IMR-90 (cell line): ENCODE data around the gene CDC5L. TPM values are rescaled to one million over a fixed set of nuclear protein-coding genes. Genes with fewer than 3 reads are reported as not detected.

ENCODE experiments used
- ATAC-seq: fragments of 200-7000 bp; cut with Tn5 transposase; 2 replicates; pipeline ENCODE4 v1.9.1; 2020; ENCODE audit warnings: low read depth, mild to moderate bottlenecking, moderate library complexity
- BruUV-seq: library from RNA; stranded (reverse); fragments of 400-500 nt; replicated peaks from 2 replicates; lab custom pipeline; 2021; lab: Mats Ljungman, UMichigan
- CTCF ChIA-PET: fragments of 300-600 bp; formaldehyde crosslinking; extraction: SDS; loops from one replicate; lab custom pipeline; 2021; ENCODE audit warnings: antibody characterized with exemption; lab: Yijun Ruan, JAX
- POLR2A ChIA-PET: fragments of 300-600 bp; sonication (Branson Sonifier 250); formaldehyde crosslinking; loops from one replicate; lab custom pipeline; 2022; ENCODE audit warnings: antibody characterized with exemption; ENCODE audit not compliant: unreplicated experiment; lab: Charles Lee
- DNase-seq: peaks from one replicate; pipeline ENCODE4 v3.0.0; 2013
- H2AFZ ChIP-seq: replicated peaks from 2 replicates; pipeline ENCODE3; 2013; ENCODE audit warnings: low read length, mild to moderate bottlenecking; ENCODE audit not compliant: poor library complexity
- H2AK5ac ChIP-seq: 2 replicates; pipeline ENCODE4 v1.6.1; 2013; ENCODE audit warnings: low read depth, low read length, inconsistent platforms
- H2AK9ac ChIP-seq: replicated peaks from 2 replicates; pipeline ENCODE3; 2013; ENCODE audit warnings: mild to moderate bottlenecking, low read depth, low read length, moderate library complexity; ENCODE audit not compliant: poor library complexity
- H2BK120ac ChIP-seq: 2 replicates; pipeline ENCODE4 v1.6.1; 2013; ENCODE audit warnings: low read depth, low read length, inconsistent platforms
- H2BK15ac ChIP-seq: 3 replicates; pipeline ENCODE4 v1.6.1; 2013; ENCODE audit warnings: low read depth, low read length, inconsistent platforms
- H2BK20ac ChIP-seq: 2 replicates; pipeline ENCODE4 v1.6.1; 2013; ENCODE audit warnings: low read depth, mild to moderate bottlenecking, inconsistent platforms, low read length, moderate library complexity
- H2BK5ac ChIP-seq: 2 replicates; pipeline ENCODE4 v1.6.1; 2013; ENCODE audit warnings: mild to moderate bottlenecking, low read depth, low read length, inconsistent platforms; ENCODE audit not compliant: poor library complexity, severe bottlenecking
- H3K14ac ChIP-seq: replicated peaks from 2 replicates; pipeline ENCODE4 v1.6.1; 2013; ENCODE audit warnings: low read depth, low read length, inconsistent platforms
- H3K18ac ChIP-seq: 2 replicates; pipeline ENCODE4 v1.6.1; 2013; ENCODE audit warnings: low read depth, low read length, control low read depth
- H3K23ac ChIP-seq: 2 replicates; pipeline ENCODE4 v1.6.1; 2013; ENCODE audit warnings: low read depth, low read length, inconsistent platforms
- H3K27ac ChIP-seq: 2 replicates; pipeline ENCODE4 v1.5.1; 2013; ENCODE audit warnings: mild to moderate bottlenecking, control low read depth, low read length; ENCODE audit not compliant: insufficient read depth
- H3K27me3 ChIP-seq: 2 replicates; pipeline ENCODE4 v1.6.1; 2013; ENCODE audit warnings: low read length; ENCODE audit not compliant: control insufficient read depth, insufficient read depth
- H3K36me3 ChIP-seq: 2 replicates; pipeline ENCODE4 v1.6.1; 2013; ENCODE audit warnings: low read length, mixed read lengths; ENCODE audit not compliant: control insufficient read depth, insufficient read depth
- H3K4ac ChIP-seq: 2 replicates; pipeline ENCODE4 v1.6.1; 2013; ENCODE audit warnings: low read depth, low read length, inconsistent platforms
- H3K4me1 ChIP-seq: 2 replicates; pipeline ENCODE4 v1.6.1; 2013; ENCODE audit warnings: low read length, mixed read lengths; ENCODE audit not compliant: control insufficient read depth, insufficient read depth
- H3K4me2 ChIP-seq: 2 replicates; pipeline ENCODE4 v1.6.1; 2013; ENCODE audit warnings: low read depth, mild to moderate bottlenecking, control low read depth, low read length, moderate library complexity
- H3K4me3 ChIP-seq: 2 replicates; pipeline ENCODE4 v1.5.1; 2013; ENCODE audit warnings: low read depth, mild to moderate bottlenecking, control low read depth, low read length, moderate library complexity; ENCODE audit not compliant: insufficient read depth
- H3K56ac ChIP-seq: 2 replicates; pipeline ENCODE4 v1.6.1; 2013; ENCODE audit warnings: low read length, inconsistent platforms; ENCODE audit not compliant: insufficient read depth; ENCODE audit errors: extremely low read depth
- H3K79me1 ChIP-seq, 2 experiments: 2 replicates each; pipeline ENCODE4 v1.6.1; 2013; ENCODE audit warnings: low read length in 2 of 2, inconsistent platforms in 1 of 2, low read depth in 1 of 2
- H3K9ac ChIP-seq: 2 replicates; pipeline ENCODE4 v1.6.1; 2013; ENCODE audit warnings: low read depth, low read length, control low read depth
- H3K9me1 ChIP-seq: 2 replicates; pipeline ENCODE4 v1.6.1; 2013; ENCODE audit warnings: low read length, inconsistent platforms; ENCODE audit not compliant: insufficient read depth
- H3K9me3 ChIP-seq: 2 replicates; pipeline ENCODE4 v1.6.1; 2013; ENCODE audit warnings: low read length; ENCODE audit not compliant: control insufficient read depth, insufficient read depth
- H4K20me1 ChIP-seq: 2 replicates; pipeline ENCODE4 v1.6.1; 2013; ENCODE audit warnings: low read length, inconsistent platforms; ENCODE audit not compliant: insufficient read depth
- H4K5ac ChIP-seq: 2 replicates; pipeline ENCODE4 v1.6.1; 2013; ENCODE audit warnings: mild to moderate bottlenecking, low read depth, low read length, control low read depth
- H4K8ac ChIP-seq, 2 experiments: 2 replicates each; pipeline ENCODE4 v1.6.1; 2013; ENCODE audit warnings: low read depth in 2 of 2, low read length in 2 of 2, control low read depth in 1 of 2, inconsistent platforms in 1 of 2
- H4K91ac ChIP-seq: 2 replicates; pipeline ENCODE4 v1.6.1; 2013; ENCODE audit warnings: low read depth, low read length, inconsistent platforms; ENCODE audit not compliant: insufficient read depth
- BHLHE40 ChIP-seq: fragments of 150-350 bp; IDR thresholded peaks from 2 replicates; pipeline ENCODE4 v1.6.1; 2016; ENCODE audit warnings: mild to moderate bottlenecking, low read depth, low read length
- CEBPB ChIP-seq: IDR thresholded peaks from 2 replicates; pipeline ENCODE4 v1.6.1; 2012; ENCODE audit warnings: low read depth, low read length, improper control_type of control experiment
- CHD1 ChIP-seq: IDR thresholded peaks from 2 replicates; pipeline ENCODE4 v1.6.1; 2012; ENCODE audit warnings: low read depth, low read length, improper control_type of control experiment
- FOS ChIP-seq: fragments of 150-350 bp; IDR thresholded peaks from 2 replicates; pipeline ENCODE4 v1.6.1; 2016; ENCODE audit warnings: low read depth, low read length
- MAFK ChIP-seq: IDR thresholded peaks from 2 replicates; pipeline ENCODE4 v1.6.1; 2012; ENCODE audit warnings: low read depth, low read length, improper control_type of control experiment
- MAZ ChIP-seq: IDR thresholded peaks from 2 replicates; pipeline ENCODE4 v1.6.1; 2012; ENCODE audit warnings: low read depth, mild to moderate bottlenecking, low read length, improper control_type of control experiment, moderate library complexity, borderline replicate concordance
- MXI1 ChIP-seq: IDR thresholded peaks from 2 replicates; pipeline ENCODE4 v1.6.1; 2012; ENCODE audit warnings: low read depth, mild to moderate bottlenecking, low read length, moderate library complexity, borderline replicate concordance
- NFE2L2 ChIP-seq: fragments of 150-350 bp; IDR thresholded peaks from 2 replicates; pipeline ENCODE4 v1.6.1; 2016; ENCODE audit warnings: low read depth, mild to moderate bottlenecking, low read length
- POLR2A ChIP-seq: IDR thresholded peaks from 2 replicates; pipeline ENCODE4 v1.6.1; 2012; ENCODE audit warnings: mild to moderate bottlenecking, low read depth, low read length
- RAD21 ChIP-seq: IDR thresholded peaks from 2 replicates; pipeline ENCODE4 v1.6.1; 2012; ENCODE audit warnings: low read length, improper control_type of control experiment
- RCOR1 ChIP-seq: IDR thresholded peaks from 2 replicates; pipeline ENCODE4 v1.6.1; 2012; ENCODE audit warnings: mild to moderate bottlenecking, low read length, improper control_type of control experiment; ENCODE audit not compliant: insufficient replicate concordance
- RFX5 ChIP-seq: IDR thresholded peaks from 2 replicates; pipeline ENCODE4 v1.8.0; 2012; ENCODE audit warnings: low read depth, mild to moderate bottlenecking, low read length, moderate library complexity
- SMC3 ChIP-seq: fragments of 150-350 bp; IDR thresholded peaks from 2 replicates; pipeline ENCODE4 v1.6.1; 2016; ENCODE audit warnings: low read depth, mild to moderate bottlenecking, antibody characterized with exemption, low read length, moderate library complexity
- WGBS, 2 experiments: methylation state at CpG; one replicate each; pipeline versions ENCODE4 v1.1.5 to v1.1.7; 2013; ENCODE audit warnings: missing lambda C conversion rate in 2 of 2; ENCODE audit not compliant: insufficient read length in 1 of 2; ENCODE audit errors: extremely low coverage in 2 of 2; 5-methylcytosine and 5-hydroxymethylcytosine counted together
- dilution Hi-C: fragments of 300-500 bp; cut with HindIII; formaldehyde crosslinking; loops from one replicate; pipeline ENCODE4 v1.14.3; 2018; ENCODE audit warnings: low sequenced_read_pairs; ENCODE audit not compliant: unreplicated experiment
- in situ Hi-C: fragments of 300-500 bp; cut with MboI; formaldehyde crosslinking; loops from 3 replicates; pipeline ENCODE4 v1.14.3; 2019; ENCODE audit warnings: low sequenced_read_pairs, inconsistent platforms, mixed read lengths
- intact Hi-C: fragments of 100-400 bp; cut with micrococcal nuclease; formaldehyde crosslinking; loops from 2 replicates; pipeline ENCODE4 v1.10.0; 2022
- polyA plus RNA-seq, 3 experiments: library from polyadenylated mRNA; depleted of rRNA; stranded (reverse); fragments of >200 nt; gene quantifications; 2 replicates each; pipeline ENCODE4 v1.2.3, GENCODE V29; 2012; ENCODE audit warnings: low replicate concordance in 1 of 3
- total RNA-seq: library from RNA; depleted of rRNA; stranded (reverse); fragments of >200 nt; gene quantifications from 2 replicates; pipeline ENCODE4 v1.2.3, GENCODE V29; 2012
- TF ChIP-seq, protein P1 (sequence below): conservative IDR thresholded peaks from 2 replicates; pipeline ENCODE4 v1.5.1; 2012; ENCODE audit warnings: mild to moderate bottlenecking, low read depth, low read length, improper control_type of control experiment
- TF ChIP-seq, protein P2 (sequence below): fragments of 150-350 bp; IDR thresholded peaks from 2 replicates; pipeline ENCODE4 v1.6.1; 2016; ENCODE audit warnings: low read depth, mild to moderate bottlenecking, low read length, moderate library complexity, borderline replicate concordance
- TF ChIP-seq, protein P3 (sequence below): fragments of 150-350 bp; IDR thresholded peaks from 2 replicates; pipeline ENCODE4 v1.6.1; 2017; ENCODE audit warnings: mild to moderate bottlenecking, antibody characterized with exemption, low read length, low read depth

The CDC5L gene
- total and polyA plus RNA-seq, 2 of the 4 experiments (the other 2 are of a cell fraction), result 9.9 to 17.7 TPM

DNA sequence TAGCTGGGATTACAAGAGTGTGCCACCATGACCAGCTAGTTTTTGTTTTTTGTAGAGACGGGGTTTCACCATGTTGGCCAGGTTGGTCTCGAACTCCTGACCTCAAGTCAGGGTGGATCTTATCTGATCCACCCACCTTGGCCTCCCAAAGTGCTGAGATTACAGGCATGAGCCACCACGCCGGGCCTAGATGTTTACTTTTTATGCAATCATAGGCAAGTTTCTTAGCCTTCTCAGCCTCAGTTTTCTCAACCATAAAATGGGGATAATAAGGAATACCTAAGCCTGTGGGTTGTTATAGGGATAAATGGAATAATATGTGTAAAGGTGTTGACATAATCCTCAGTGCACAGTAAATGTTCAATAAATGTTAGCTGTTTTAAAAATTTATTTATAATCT is 35.2 kb upstream of the CDC5L start:
- Histone ChIP-seq H3K9me1 (no peaks in the 10 kb centered on the region), H3K4me2 (no peak overlapping the region), H3K14ac (no peak overlapping the region), H2BK20ac (no peak overlapping the region), H3K4me3 (no peak overlapping the region), H2BK15ac (no peak overlapping the region), H2BK5ac (no peak overlapping the region), H2BK120ac (no peak overlapping the region), H3K79me1 (no peaks in the 10 kb centered on the region), H3K9ac (no peak overlapping the region), H2AK5ac (no peak overlapping the region), H3K23ac (no peak overlapping the region), H4K20me1 (no peaks in the 10 kb centered on the region), H4K8ac (no peak overlapping the region), H2AFZ (no peak overlapping the region), H3K18ac (no peak overlapping the region), H3K27ac (no peak overlapping the region), H3K4ac (no peak overlapping the region), H2AK9ac (no peak overlapping the region), H4K91ac (no peak overlapping the region), H3K56ac (no peak overlapping the region), H3K4me1 (no peaks in the 10 kb centered on the region), H4K5ac (no peak overlapping the region), H3K36me3 (no peaks in the 10 kb centered on the region), H3K27me3 (peaks cover 21% of the 10 kb centered on the region), H3K9me3 (peaks cover 2% of the 10 kb centered on the region)
- dilution Hi-C loops, result no loop called here
- ChIA-PET POLR2A (no interaction called here), CTCF (no interaction called here)
- intact Hi-C loops, result no loop called here
- in situ Hi-C loops, result no loop called here
- no peak for DNase-seq
- no peak for ATAC-seq
- WGBS, 2 experiments, result 75% methylated on average over 2 of the region's 4 CpGs; no CpG with 5 or more reads in 1 of the 2 experiments
- no TSS peak for BruUV-seq
- TF ChIP-seq RCOR1 (no peak), RAD21 (no peak), SMC3 (no peak), NFE2L2 (no peak), FOS (no peak), CHD1 (no peak), CEBPB (no peak), POLR2A (no peak), RFX5 (no peak), MXI1 (no peak), MAZ (no peak), MAFK (no peak), BHLHE40 (no peak)
- TF ChIP-seq, protein P1, sequence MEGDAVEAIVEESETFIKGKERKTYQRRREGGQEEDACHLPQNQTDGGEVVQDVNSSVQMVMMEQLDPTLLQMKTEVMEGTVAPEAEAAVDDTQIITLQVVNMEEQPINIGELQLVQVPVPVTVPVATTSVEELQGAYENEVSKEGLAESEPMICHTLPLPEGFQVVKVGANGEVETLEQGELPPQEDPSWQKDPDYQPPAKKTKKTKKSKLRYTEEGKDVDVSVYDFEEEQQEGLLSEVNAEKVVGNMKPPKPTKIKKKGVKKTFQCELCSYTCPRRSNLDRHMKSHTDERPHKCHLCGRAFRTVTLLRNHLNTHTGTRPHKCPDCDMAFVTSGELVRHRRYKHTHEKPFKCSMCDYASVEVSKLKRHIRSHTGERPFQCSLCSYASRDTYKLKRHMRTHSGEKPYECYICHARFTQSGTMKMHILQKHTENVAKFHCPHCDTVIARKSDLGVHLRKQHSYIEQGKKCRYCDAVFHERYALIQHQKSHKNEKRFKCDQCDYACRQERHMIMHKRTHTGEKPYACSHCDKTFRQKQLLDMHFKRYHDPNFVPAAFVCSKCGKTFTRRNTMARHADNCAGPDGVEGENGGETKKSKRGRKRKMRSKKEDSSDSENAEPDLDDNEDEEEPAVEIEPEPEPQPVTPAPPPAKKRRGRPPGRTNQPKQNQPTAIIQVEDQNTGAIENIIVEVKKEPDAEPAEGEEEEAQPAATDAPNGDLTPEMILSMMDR, result no peak
- TF ChIP-seq, protein P2, sequence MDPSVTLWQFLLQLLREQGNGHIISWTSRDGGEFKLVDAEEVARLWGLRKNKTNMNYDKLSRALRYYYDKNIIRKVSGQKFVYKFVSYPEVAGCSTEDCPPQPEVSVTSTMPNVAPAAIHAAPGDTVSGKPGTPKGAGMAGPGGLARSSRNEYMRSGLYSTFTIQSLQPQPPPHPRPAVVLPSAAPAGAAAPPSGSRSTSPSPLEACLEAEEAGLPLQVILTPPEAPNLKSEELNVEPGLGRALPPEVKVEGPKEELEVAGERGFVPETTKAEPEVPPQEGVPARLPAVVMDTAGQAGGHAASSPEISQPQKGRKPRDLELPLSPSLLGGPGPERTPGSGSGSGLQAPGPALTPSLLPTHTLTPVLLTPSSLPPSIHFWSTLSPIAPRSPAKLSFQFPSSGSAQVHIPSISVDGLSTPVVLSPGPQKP, result no peak
- TF ChIP-seq, protein P3, sequence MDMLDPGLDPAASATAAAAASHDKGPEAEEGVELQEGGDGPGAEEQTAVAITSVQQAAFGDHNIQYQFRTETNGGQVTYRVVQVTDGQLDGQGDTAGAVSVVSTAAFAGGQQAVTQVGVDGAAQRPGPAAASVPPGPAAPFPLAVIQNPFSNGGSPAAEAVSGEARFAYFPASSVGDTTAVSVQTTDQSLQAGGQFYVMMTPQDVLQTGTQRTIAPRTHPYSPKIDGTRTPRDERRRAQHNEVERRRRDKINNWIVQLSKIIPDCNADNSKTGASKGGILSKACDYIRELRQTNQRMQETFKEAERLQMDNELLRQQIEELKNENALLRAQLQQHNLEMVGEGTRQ, result no peak
